Embryonic facial prominence (tissue), 1 donor: ENCODE data around the gene TSSK6.

Source experiments
- DNase-seq: peaks from one replicate; pipeline ENCODE4 v3.0.0-alpha.2; 2016; ENCODE audit errors: extremely low spot score

The TSSK6 gene

DNA sequence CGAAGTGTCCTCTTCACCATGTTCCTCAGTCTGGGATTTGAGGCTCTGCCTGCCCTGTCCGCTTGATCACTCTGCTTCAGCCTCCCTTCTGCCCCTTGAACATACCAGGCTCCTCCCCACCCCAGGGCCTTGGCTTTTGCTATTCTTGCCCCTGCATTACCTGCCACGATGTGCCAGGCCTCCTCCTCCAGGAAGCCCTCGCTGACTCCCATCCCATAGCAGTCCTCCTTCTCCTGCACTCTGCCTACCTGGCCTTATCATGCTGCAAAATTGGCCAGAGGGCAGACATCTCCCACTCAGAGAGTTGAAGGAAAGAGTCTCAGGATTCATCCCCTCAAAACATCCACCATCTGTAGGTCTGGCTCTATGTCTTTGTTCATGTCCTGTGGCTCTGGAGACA is 15.5 kb upstream of the TSSK6 start:
- no peak for DNase-seq

DNA sequence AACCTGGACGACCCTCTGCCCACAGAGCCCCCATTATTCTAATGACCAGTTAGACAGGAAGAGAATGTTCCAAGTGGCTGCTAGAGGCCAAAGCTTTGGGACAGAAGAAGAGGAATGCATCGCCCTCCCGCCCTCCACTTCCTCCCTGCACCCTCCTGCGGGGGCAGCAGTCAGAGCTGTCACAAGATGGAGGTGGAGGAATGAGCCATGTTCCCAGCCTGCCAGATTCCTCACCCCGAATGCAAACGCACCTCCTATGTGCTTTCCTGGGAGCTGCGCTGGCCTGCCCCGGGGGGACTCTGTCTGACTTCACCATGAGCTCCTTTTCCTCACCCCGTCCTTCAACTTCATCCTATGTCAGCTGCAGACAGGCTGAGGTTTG is 15.1 kb upstream of the TSSK6 start:
- no peak for DNase-seq

DNA sequence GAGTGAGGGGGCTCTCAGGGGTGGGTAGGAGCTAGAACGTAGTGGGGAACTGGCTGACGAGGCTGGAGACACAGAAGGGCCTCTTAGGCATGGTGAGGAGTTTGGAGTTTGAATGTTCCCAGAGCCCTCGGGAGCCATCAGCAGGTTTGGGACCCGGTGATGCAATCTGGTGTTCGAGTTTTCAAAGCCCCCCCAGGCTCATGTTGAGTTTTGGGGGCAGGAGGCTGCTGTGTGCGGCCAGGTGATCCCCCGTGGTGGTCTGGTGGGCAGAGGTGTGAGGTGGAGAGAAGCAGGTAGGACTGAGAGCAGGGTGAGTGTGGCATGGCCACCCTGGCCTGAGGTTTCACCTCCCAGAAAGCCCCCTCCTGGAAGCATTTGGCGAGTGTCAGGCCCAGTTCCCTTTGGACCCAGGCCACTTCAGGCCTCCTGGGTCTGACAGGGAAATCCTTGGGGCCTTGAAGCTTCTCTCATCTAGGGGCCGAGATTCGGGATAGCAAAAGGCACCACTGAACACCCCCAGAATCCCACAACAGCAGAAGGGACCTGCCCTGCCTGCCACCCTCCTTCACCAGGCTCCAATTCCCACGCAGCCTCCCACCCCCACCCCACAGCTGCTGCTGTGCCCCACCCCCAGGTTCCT is 14.6 kb upstream of the TSSK6 start:
- DNase-seq, result no peak

DNA sequence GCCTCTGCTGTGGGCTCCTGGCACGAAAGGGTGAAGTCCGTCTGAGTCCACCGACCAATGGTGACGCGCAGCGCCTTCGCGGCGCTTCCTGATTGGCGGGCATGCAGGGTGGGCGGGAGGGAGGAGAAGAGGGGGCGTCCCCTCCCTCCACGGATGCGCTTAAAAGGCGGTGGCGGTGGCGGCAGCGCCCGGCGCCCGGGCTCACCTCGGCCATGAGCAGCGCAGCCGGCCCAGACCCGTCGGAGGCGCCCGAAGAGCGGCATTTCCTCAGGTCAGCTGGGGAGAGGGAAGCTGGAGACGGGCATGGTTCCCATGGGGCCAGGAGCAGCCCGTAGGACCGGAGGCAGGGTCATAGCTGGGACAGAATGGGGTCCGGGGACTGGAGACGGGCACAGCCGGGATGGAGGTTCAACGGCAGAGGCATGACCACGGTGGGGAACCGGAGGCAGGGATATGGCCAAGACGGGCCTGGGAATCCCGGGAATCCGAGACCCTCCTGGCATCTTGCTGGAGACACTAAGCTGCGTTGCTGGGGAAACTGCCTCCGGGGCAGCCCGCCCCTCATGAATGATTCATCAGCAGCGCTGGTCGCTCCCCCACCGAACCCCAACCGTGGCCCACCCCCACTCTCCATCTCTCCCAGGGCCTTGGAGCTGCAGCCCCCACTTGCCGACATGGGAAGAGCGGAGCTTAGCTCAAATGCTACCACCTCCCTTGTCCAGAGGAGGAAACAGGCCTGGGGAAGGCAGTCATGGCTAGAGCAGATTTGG is 13.6 kb upstream of the TSSK6 start, which contains the start of gene YJEFN3:
Gene YJEFN3 (plus strand): TSS at position 191 of the 770 bp plus-strand sequence. CDS start 22 bp downstream, at position 213.
- no peak for DNase-seq

DNA sequence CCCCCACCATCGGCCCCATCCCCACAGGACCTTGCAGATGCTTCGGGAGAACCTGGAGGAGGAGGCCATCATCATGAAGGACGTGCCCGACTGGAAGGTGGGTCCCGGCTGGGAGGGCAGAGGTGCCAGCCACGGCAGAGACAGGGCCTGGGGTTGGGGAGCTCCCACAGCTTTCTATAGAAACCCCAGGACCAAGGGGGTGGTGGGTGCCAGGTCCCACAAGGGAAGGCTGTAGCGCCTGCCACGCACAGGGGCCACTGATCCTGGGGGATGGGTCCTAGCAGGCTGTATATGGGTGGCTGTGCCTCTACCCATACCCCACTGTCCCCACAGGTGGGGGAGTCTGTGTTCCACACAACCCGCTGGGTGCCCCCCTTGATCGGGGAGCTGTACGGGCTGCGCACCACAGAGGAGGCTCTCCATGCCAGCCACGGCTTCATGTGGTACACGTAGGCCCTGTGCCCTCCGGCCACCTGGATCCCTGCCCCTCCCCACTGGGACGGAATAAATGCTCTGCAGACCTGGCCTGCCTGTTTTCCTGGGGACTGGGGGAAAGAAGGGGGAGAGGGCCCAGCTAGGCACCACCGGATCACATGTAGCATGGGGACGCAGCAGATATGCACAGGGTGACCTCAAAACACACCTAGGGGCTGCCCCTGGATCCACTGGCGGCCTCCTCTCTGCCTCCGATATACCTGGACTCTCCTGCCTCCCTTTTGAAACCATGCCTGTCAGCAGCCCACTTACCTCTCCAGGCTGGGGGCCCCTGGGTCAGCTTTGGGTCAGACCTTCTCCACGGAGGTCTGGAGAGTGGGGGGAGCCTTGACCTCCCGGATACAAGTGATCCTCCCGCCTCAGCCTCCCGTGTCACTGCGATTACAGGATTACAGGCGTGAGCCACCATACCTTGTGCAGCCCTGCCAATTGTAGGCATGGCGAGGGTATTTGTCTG is 12.6 kb upstream of the TSSK6 start:
- no peak for DNase-seq

DNA sequence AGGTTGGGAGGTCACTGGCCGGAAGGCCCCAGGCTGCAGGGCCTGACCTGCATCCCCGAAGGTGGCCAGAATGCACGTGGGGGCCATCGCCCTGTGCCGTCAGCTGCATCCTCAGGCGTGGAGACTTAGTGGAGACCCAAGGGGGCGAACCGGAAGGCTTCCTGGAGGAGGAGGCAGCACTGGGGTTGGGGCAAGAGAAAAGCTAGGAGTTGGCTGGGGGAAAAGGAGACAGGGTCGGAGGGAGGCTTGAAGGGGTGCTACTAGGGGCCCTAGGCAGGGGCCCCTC is 12.0 kb upstream of the TSSK6 start:
- no peak for DNase-seq

DNA sequence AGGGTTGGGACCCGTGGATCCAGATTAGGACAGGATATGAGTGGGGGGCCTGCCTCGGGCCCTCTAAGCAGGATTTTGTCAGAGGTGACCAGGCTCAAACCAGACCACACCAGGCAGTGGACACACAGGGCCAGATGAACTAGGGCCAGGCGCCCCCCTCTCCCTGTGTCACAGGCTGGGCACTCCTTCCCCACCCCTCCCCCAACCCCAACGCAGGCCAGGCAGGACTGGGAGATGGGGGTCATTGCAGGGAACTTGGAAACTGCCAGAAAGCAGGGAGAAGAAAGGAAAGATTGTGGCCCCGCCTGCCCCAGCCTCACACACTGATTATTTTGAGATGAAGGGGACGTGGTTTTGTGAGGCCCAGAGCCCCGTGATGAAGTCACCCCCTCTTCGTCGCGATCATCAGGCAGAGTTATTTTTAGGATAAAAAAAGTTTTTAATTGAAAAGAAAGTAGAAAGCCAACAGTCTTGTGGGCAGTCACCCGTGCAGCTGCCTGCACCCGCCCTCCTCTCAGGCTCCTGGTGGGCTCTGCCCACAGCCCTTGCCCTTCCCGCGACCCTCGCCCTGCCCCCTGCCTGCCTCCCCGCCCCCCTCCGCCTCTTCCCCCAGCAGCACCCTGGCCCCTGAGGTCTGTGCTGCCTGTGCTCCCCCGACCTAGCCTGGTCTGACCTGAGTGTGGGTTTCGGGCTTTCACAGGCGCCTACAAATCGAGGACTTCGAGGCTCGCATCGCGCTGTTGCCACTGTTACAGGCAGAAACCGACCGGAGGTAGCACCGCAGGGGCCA is 11.4 kb upstream of the TSSK6 start:
- DNase-seq, result no peak

DNA sequence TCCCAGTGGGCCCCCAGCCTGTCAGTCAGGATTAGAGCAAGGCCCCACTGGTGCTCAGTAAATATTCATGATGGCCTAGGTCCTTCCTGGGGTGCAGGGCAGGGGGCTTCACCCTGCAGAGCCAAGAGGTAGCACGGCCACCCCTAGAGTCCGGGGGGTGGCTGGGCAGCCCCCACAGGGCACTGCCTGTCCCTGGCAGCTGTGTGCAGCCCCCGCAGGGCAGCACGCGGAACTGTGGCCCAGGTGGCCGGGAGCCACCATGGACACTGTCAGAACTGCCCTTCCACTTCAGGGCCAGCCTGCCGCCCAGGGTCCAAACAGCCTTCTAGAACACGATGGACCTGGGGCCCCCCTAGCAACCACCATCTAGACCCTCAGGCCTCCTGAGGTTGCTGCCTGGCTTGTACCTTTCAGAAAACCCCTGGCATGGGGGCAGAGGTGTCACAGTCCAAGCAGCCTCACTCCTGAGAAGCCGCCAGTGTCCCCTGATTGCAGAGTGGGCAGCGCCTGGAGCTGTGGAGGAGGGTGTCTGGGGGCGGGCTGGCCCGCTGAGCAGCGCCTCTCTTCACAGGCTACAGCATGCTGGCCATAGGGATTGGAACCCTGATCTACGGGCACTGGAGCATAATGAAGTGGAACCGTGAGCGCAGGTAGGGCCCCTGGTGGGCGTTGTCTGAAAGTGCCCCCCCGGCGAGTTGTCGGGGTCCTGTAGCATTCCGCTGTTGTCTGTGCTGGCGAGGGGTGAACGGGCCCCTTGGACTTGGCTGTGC is 10.4 kb upstream of the TSSK6 start:
- DNase-seq, result no peak

DNA sequence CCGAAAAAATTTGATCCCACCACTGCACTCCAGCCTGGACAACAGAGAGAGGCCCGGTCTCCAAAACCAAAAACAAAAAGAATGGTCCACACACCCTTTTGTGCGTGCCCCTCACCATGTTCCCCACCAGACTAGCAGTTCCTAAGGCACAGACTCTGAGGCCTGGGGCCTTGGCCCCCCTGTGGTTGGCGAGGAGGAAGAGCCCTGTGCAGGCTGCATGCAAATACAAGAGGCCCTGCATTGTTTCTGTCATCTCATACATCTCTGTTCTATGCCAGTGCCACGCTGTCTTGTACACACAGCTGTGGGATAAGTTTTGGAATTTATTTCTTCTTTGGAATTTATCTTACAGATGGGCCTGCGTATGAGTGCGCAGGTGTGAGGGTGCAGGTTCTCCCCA is 8.7 kb upstream of the TSSK6 start:
- DNase-seq, result no peak

DNA sequence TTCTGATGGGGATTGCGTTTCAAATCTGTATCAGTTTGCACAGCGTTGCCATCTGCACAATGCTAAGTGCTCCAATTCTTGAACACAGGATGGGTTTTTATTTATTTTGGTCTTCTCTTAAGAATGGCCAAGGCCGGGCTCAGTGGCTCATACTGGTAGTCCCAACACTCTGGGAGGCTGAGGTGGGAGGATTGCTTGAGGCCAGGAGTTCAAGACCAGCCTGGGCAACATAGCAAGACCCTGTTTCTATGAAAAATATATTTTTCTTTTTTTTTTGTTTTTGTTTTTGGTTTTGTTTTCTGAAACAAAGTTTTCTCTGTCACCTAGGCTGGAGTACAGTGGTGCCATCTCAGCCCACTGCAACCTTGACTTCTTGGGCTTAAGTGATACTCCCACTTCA is 7.8 kb upstream of the TSSK6 start:
- no peak for DNase-seq

DNA sequence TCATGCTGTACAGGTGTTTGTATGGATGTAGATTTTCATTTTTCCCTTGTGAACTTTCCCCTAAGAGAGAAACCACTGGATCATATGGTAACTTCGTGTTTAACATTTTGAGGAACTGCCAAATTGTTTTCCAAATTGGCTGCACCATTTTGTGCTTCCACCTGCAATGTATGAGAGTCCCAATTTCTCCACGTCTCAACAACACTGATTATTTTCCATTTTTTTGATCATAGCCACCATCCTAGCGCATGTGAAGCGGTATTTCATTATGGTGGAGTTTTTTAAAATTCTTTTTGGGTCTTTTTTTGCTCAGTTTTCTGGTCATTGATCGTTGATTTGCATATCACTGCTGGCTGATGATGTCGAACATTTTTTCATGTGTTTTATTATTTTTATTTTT is 5.6 kb upstream of the TSSK6 start:
- DNase-seq, result no peak

DNA sequence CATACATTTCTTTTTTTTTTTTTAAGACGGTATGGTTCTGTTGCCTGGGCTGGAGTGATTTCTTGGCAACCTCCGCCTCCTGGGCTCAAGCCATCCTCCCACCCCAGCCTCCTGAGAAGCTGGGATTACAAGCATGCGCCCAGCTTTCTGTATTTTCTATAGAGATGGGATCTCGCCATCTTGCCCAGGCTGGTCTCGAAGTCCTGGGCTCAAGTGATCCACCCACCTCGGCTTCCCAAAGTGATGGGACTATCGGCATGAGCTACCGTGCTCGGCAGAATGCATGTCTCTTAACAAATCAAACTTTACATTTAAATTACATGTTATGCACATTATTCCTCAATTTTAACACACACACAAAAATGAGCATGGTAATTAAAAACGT is 1.9 kb upstream of the TSSK6 start:
- no peak for DNase-seq

DNA sequence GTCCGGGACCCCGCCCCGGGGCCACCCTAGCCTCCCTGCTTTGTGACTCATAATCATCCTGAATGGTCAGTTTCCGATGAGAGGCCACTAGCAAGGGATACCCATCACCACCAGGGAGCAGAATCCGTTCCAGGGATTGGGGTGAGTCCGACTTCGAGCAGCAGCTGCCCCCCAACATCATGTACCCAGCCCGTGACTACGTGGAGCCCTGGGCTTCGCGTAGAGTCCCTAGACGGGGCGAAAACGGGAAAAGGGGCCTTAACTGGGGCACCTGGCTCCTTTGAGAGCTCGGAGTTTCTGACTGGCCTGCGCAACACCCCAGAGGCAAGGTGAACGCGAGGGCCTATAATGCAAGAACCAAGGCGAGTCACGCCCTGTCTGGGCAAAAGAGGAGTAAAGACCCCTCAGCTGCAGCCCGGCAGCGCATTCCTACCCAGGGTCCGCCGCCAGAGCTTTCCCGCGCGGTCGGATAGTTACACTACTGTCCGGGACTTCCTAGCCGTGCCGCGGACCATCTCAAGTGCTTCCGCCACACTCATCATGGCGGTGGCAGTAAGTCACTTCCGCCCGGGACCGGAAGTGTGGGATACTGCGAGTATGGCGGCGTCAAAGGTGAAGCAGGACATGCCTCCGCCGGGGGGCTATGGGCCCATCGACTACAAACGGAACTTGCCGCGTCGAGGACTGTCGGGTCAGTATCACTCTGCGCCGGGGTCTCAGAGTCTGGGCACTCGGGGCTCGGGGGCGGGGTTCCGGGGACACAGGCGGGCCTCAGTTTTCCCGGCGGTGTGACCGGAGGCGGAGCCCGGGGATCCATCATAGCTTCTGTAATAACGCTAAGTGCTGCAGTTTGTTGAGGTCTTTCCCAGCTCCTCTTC is 533 bp upstream of the TSSK6 start, which contains the start of gene NDUFA13:
Gene NDUFA13 (plus strand): TSS at position 584 of the 878 bp plus-strand sequence. CDS start 14 bp downstream, at position 598.
- peak; percentile 84 for DNase-seq

DNA sequence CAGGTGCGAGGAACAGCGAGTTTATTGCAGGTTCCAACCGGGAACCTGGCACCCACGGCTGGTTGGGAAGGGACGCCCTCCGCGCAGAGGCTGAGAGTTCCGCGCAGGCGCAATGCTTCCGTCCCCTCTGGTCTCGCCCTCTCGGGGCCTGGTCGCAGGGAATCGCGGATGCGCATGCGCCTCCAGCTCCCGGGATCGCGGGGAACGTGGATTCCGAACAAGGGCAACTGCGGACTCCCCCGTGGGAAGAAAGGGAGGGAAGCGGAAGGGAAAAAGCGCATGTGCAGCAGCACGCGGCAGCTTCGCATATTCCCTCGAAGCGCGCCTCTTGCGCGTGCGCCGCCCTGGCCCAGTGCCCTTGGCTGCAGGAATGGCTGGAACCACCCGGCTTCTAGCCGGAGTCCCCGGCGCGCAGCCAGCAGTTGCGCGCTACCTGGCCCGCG is 1.1 kb downstream of the TSSK6 start:
- peak; percentile 34 for DNase-seq

DNA sequence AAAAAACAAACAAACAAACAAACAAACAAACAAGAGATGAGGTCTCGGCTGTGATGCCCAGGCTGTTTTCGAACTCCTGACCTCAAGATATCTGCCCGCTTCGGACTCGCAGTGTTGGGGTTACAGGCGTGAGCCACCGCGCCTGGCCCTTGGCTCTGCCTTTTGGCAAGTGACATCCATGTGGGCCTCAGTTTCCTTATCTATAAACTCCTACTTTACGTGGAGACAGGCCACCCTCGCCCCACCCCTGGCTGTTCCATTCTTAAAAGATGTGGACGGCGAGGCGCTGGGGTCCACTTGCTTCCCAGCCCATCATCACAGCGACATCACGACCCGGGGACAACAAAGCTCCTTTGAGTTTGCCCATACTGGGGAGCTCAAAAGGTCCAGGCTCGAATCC is 1.7 kb downstream of the TSSK6 start:
- DNase-seq, result no peak

DNA sequence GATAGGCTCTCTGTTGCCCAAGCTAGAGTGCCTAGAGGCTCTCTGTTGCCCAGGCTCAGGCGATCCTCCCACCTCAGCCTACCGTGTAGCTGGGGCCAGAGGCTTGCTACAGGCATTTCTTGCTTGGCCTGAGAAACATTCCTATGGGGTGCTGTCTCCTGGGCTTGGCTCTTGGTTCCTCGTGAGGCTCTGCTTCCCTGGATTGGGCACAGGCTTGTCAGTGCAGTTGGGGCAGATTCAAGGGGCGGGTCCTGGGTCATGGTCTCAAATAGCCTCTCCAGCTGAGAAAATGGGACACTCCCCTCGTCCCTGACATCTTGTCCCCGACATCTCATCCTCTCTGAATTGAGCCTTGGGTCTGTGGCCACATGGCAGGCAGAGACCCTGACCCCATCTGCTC is 4.9 kb downstream of the TSSK6 start:
- DNase-seq, result no peak

DNA sequence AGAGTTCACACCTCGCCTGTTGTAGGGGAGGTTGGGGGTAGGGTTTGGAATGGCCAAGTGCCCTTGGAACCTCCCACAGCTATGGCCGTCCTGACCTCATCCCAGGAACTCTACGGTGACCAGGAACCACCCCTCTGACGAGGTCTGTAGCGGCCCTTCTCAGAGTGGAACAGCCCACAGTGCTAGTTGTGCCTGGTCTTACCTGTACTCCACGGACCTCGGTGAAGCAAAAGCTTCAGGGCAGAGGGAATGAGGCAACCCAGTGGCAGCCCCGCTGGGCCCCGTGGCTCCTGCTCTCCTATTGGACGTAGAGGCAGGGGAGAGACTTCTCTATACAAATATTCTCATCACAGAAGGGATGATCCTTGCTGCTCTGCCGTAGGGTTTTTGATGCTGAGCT is 7.1 kb downstream of the TSSK6 start:
- DNase-seq, result no peak

DNA sequence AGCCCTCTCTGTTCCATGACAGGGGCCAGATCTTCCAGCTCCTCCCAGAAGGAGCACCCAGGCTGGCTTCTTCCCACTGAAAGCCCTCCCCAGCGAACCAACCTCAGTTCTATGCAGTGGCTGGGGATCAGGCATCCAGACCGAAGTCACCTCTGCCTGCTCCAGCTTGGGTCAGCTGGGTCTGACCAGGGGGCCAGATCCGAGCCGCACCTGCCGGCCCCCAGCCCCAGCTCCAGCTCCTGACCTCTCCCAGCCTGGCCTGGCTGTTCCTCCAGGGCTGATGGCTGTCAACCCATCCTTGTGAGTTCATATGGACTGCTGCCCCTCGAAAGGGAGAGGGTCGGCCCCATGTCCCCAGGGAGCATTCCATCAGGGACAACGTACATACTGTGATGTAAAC is 8.0 kb downstream of the TSSK6 start:
- DNase-seq, result no peak

DNA sequence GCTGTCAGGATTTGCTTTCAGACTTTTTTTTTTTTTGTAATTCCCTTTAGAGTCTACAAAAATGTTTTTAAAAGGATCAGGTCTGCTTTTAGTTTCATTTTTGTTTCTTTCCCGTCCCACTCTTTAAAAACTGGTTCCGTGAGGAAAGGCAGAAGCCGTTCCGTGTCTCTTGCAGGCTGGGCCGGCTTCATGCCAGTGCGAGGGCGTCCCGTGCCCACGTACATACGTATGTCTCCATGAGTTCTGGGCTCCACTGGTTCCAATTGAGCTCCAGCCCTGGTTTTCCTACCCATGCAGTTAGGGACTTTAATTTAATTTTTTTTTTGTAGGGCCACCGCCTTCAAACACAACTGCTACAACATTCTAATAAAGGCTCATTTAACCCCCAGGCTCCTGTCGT is 8.8 kb downstream of the TSSK6 start:
- DNase-seq, result no peak
